Hematopoietic multipotent progenitor cell treated with erythropoietin and hydrocortisone succinate and interleukin-3 and kit ligand, for 8 days (in vitro differentiated cells): ENCODE data around the gene FAM219B.
"Not testable (repeated sequence)": the region's sequence is repeated elsewhere in the genome, so short reads cannot be mapped to it uniquely, and the experiment has no call there.

Source experiments
- DNase-seq: peaks from one replicate; pipeline ENCODE4 v3.0.0-alpha.2; 2015

FAM219B gene

GRCh38 chr15:74902295-74903075 is 4.2 kb downstream of the FAM219B start:
- no peak for DNase-seq

DNA sequence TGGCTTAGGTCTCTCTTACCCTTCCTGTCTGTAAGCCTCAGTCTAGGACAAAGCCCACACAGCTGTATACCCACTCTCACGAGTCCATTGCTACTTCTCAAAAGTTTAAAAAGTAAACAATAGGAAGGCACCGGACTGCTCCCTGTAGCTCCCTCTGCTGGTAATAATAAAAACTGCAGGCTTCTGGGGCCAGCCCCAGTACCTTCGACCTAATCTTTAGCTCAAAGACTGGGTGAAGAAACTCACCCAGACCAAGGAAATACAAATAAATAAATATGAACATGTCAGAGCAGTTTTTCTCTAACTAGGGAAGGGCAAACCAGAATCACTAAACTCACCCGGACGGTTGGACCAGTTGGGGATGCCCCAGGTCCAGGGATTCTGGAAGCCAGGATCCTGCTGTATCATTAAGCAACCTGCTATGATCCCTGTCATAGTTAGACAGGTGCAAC is 5.0 kb downstream of the FAM219B start:
- DNase-seq, result peak; percentile 75

- no peak for DNase-seq
These were observed 9.3 kb downstream of the FAM219B start for GRCh38 chr15:74897300-74897701.

- DNase-seq, result no peak
These were observed 10.3 kb downstream of the FAM219B start for GRCh38 chr15:74896316-74896715.

DNA sequence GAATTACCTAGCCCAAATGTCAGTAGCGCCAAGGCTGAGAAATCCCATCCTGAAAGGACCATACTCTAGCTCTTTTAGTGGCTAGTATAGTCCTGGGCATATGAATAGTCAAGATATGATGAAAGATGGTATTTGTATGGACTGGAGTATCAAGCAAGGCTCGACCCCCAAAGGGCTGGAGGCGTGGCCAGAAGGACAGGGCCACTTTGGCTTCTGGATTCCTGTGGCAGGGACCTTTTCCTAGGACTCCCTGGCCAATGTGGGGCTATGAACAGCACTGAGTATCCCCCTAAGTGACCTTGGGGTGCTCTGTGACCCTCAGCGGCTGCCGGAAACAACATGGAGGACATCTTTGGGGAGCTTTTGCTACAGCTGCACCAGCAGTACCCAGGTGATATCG is 10.8 kb downstream of the FAM219B start:
- DNase-seq, result no peak

GRCh38 chr15:74894383-74894782 is 12.3 kb downstream of the FAM219B start:
- not testable (repeated sequence) for DNase-seq

DNA sequence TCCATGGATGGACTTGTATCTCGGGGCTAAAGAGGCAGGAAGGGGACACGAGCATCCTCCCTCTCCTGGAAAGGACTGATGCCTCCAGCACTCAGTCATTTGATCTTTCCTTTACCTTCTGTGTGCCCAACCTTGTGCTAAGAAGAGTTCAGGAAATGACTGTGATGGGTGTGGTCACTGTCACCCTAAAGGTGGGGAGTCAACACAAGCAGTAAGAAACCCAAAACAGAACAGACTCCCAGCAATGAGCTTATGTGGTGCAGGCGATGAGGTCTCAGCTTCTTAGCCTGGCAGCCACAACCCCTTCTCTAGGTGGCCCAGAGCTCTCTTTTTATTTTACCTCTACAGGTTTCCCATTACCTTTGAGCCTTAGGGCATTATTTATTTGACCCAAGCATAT is 13.0 kb downstream of the FAM219B start:
- DNase-seq, result no peak

DNA sequence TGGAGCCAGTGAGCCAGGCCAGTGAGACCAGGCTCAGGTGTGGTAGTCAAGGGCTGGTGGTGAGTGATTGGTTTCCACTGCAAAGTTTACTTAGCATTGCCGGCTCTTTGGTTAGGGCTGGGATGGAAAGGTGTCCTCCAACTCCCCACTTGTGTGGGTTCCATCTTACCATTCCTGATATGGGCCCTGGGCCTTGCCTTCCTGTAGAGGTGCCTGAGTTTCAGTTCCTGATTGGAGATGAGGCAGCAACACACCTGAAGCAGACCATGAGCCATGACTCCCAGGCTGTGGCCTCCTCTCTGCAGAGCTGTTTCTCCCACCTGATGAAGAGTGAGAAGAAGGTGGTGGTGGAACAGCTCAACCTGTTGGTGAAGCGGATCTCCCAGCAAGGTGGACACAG is 13.7 kb downstream of the FAM219B start:
- no peak for DNase-seq

DNA sequence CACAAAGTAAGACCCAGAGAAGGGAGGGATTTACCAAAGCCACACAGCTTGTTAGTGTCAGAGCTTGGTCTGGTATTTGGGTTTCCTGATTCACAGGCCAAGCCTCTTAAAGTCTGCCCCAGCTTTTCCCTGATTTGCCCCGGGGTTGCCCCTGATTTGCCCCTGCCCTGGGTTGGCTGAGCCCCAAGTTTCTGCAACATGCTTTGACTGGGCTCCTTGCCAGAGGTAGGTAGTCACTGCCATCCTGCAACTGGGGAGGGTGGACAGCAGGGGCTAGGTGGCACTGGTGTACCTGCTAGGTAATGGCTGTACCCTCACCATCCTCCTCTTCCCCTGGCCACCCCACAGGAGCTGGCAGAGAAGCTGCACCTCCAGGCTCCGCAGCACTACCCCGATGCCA is 14.3 kb downstream of the FAM219B start:
- no peak for DNase-seq

DNA sequence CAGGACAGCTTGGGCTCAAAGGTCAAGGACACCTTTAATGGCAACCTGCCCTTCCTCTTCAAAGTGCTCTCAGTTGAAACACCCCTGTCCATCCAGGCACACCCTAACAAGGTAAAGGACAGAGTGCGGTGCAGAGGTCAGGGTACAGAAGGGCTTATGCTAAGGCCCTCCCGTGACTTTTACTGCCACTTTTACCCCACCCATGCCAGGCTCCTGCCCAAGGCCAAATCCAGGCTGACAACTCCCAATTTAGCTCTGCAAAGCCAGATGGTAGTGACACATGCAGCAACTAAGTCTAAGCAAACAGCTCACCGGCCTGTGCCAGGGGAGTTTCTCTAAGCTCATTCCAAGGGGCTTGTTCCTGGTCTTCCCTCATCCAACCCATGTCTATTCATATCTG is 15.2 kb downstream of the FAM219B start:
- DNase-seq, result no peak

DNA sequence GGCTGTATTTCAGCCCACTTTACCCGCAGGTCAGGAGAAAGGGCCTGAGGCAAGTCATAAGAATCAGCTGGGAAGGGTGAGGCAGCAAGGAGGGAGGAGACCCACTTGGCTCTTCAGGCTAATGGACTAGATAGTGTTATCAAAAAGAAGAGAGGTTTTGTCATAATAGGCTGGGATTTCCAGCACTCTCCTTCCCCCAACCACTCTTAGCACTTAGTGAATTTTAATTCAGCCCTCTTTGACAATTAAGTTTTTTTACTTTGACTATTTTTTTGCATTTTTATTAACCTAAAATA is 16.0 kb downstream of the FAM219B start:
- peak; percentile 67 for DNase-seq

- DNase-seq, result peak; percentile 84
These were observed 16.6 kb downstream of the FAM219B start, which contains the start of gene MPI for GRCh38 chr15:74889883-74890664. MPI (plus strand) TSS chr15:74890042; CDS start chr15:74890074, 32 bp downstream.

GRCh38 chr15:74889390-74889882 is 17.2 kb downstream of the FAM219B start:
- DNase-seq, result peak; percentile 31

DNA sequence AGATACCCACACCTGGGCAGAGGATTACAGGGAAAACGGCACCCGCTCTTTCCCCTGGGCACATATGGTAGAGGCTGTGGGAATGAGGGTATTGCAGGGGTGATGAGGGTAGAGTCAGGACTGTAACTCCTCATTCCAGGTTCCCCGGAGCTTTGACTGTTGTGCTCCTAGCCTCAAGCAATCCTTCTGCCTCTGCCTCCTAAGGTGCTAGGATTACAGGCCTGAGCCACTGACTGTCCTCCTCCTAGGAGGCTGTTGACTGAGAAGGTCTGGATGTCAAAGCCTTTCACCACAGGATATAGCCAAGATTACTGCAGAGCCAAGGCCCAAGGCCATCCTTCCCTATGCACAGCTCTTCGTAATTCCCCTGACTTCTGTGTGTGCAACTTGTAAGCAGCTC is 17.9 kb downstream of the FAM219B start:
- no peak for DNase-seq

- not testable (repeated sequence) for DNase-seq
These were observed 19.0 kb downstream of the FAM219B start for GRCh38 chr15:74887537-74888193.

GRCh38 chr15:74885461-74885860 is 21.2 kb downstream of the FAM219B start:
- DNase-seq, result no peak

- DNase-seq, result no peak
These were observed 22.0 kb downstream of the FAM219B start for GRCh38 chr15:74884428-74885223.

DNA sequence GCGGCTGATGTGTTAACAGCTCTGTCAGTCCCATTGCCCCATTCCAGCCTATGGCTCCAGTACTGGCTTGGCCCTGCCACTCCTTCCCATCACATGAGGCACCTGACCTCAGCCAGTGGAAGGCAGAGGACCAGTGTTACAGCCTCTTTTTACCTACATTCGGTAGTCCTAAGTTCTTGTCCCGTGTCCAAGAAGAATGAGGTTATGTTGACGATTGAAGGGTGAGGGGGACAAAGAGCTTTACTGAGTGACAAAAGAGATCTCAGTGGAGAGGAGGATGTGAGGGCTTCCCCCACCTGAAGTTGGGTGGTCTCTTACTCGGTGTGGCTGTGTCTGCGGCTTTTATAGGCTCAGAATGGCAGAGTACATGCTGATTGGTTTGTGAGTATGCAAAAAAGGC is 24.1 kb downstream of the FAM219B start:
- DNase-seq, result no peak

GRCh38 chr15:74878273-74878672 is 28.4 kb downstream of the FAM219B start:
- DNase-seq, result no peak

GRCh38 chr15:74873756-74874424 is 32.8 kb downstream of the FAM219B start:
- no peak for DNase-seq

- DNase-seq, result peak; percentile 96
These were observed 33.5 kb downstream of the FAM219B start, which contains the start of gene SCAMP2 for GRCh38 chr15:74873036-74873755. SCAMP2 (minus strand) TSS chr15:74873365; CDS start chr15:74873255, 110 bp downstream.
